SK-N-SH (cell line): Measurements from ENCODE around the gene MOB1B. TPM values are rescaled to one million over a fixed set of nuclear protein-coding genes. Genes with fewer than 3 reads are reported as not detected.

Source experiments
- CTCF ChIA-PET: fragments of 300-600, 350-600 bp; formaldehyde crosslinking; extraction: SDS; loops from one replicate; lab custom pipeline; 2021; lab: Yijun Ruan, JAX
- POLR2A ChIA-PET: fragments of 350-600 bp; sonication (Branson Sonifier 250); formaldehyde crosslinking; extraction: SDS; loops from one replicate; lab custom pipeline; 2020; ENCODE audit warnings: antibody characterized with exemption, inconsistent platforms; lab: Yijun Ruan, JAX
- DNase-seq: peaks from one replicate; pipeline ENCODE4 v3.0.0; 2012
- H2AFZ ChIP-seq: fragments of 200-600 bp; sonication (generic); 2 replicates; pipeline ENCODE4 v1.8.1; 2016; ENCODE audit warnings: antibody characterized with exemption, mild to moderate bottlenecking, low read depth
- H3F3A ChIP-seq: fragments of 200-600 bp; sonication (generic); replicated peaks from 2 replicates; pipeline ENCODE3; 2016; ENCODE audit warnings: antibody characterized with exemption, mild to moderate bottlenecking; ENCODE audit not compliant: insufficient read depth
- H3K27ac ChIP-seq, 2 experiments: fragments of 200-500 bp in 1 of 2; fragments of 200-600 bp in 1 of 2; sonication (Bioruptor generic) in 1 of 2; sonication (generic), shearing (Covaris generic) in 1 of 2; 2 replicates each; pipeline versions ENCODE4 v1.5.1 to v1.6.1; 2014 to 2016; ENCODE audit warnings: low read depth in 2 of 2, inconsistent platforms in 1 of 2, low read length in 1 of 2, mild to moderate bottlenecking in 1 of 2, mixed read lengths in 1 of 2
- H3K27me3 ChIP-seq: fragments of 200-600 bp; sonication (generic), shearing (Covaris generic); 2 replicates; pipeline ENCODE4 v1.6.1; 2016; ENCODE audit warnings: mixed run types; ENCODE audit not compliant: insufficient read depth
- H3K36me3 ChIP-seq, 2 experiments: fragments of 200-500 bp in 1 of 2; fragments of 200-600 bp in 1 of 2; sonication (Bioruptor generic) in 1 of 2; sonication (generic) in 1 of 2; replicated peaks in 1 of 2; 2 replicates each; pipeline versions ENCODE3 to v1.5.1; 2014 to 2016; ENCODE audit warnings: low read length in 1 of 2, mild to moderate bottlenecking in 1 of 2; ENCODE audit not compliant: insufficient read depth in 2 of 2, control insufficient read depth in 1 of 2
- H3K4me1 ChIP-seq, 2 experiments: fragments of 200-500 bp in 1 of 2; fragments of 200-600 bp in 1 of 2; sonication (Bioruptor generic) in 1 of 2; sonication (generic), shearing (Covaris generic) in 1 of 2; 2 replicates each; pipeline versions ENCODE4 v1.5.1 to v1.6.1; 2014 to 2016; ENCODE audit warnings: low read depth in 1 of 2, low read length in 1 of 2, mixed run types in 1 of 2; ENCODE audit not compliant: insufficient read depth in 2 of 2, control insufficient read depth in 1 of 2
- H3K4me2 ChIP-seq: fragments of 200-600 bp; sonication (generic), shearing (Covaris generic); 2 replicates; pipeline ENCODE4 v1.6.1; 2017; ENCODE audit warnings: mixed run types
- H3K4me3 ChIP-seq, 2 experiments: fragments of 200-500 bp in 1 of 2; fragments of 200-600 bp in 1 of 2; sonication (Bioruptor generic) in 1 of 2; sonication (generic), shearing (Covaris generic) in 1 of 2; 2 replicates each; pipeline versions ENCODE4 v1.5.1 to v1.8.1; 2014 to 2016; ENCODE audit warnings: low read depth in 2 of 2, inconsistent platforms in 1 of 2, low read length in 1 of 2, mild to moderate bottlenecking in 1 of 2, mixed read lengths in 1 of 2, moderate library complexity in 1 of 2
- H3K79me2 ChIP-seq: fragments of 200-600 bp; sonication (generic); 2 replicates; pipeline ENCODE4 v1.8.1; 2017; ENCODE audit warnings: mild to moderate bottlenecking; ENCODE audit not compliant: insufficient read depth
- H3K9ac ChIP-seq: fragments of 200-600 bp; sonication (generic); 2 replicates; pipeline ENCODE4 v1.6.1; 2017; ENCODE audit warnings: mixed run types
- H3K9me2 ChIP-seq: fragments of 200-600 bp; sonication (generic); 2 replicates; pipeline ENCODE4 v1.6.1; 2017; ENCODE audit warnings: mixed run types
- H3K9me3 ChIP-seq: fragments of 200-600 bp; sonication (generic); 2 replicates; pipeline ENCODE4 v1.6.1; 2017; ENCODE audit warnings: mixed run types, mild to moderate bottlenecking, moderate library complexity
- H4K20me1 ChIP-seq: fragments of 200-600 bp; sonication (generic); 2 replicates; pipeline ENCODE4 v1.6.1; 2017; ENCODE audit warnings: mild to moderate bottlenecking, mixed run types; ENCODE audit not compliant: insufficient read depth
- ELF1 ChIP-seq: IDR thresholded peaks from 2 replicates; pipeline ENCODE4 v1.4.0; 2012
- EP300 ChIP-seq, 2 experiments: IDR thresholded peaks; 2 replicates each; pipeline versions ENCODE4 v1.4.0 to v1.6.1; 2012; ENCODE audit warnings: borderline replicate concordance in 1 of 2, low read depth in 1 of 2, low read length in 1 of 2
- EZH2phosphoT487 ChIP-seq: fragments of 200-600 bp; sonication (generic); IDR thresholded peaks from 2 replicates; pipeline ENCODE4 v1.6.1; 2017; ENCODE audit warnings: low read depth, mixed run types, mild to moderate bottlenecking, antibody characterized with exemption, moderate library complexity, borderline replicate concordance
- GABPA ChIP-seq: IDR thresholded peaks from 2 replicates; pipeline ENCODE4 v1.4.0; 2012; ENCODE audit warnings: low read depth, mild to moderate bottlenecking
- GATA2 ChIP-seq: sonication (generic); formaldehyde crosslinking; IDR thresholded peaks from 2 replicates; pipeline ENCODE4 v1.5.0; 2020; ENCODE audit warnings: mild to moderate bottlenecking, missing genetic modification reagents
- JUND ChIP-seq: IDR thresholded peaks from 2 replicates; pipeline ENCODE4 v1.4.0; 2012
- NRF1 ChIP-seq: IDR thresholded peaks from 2 replicates; pipeline ENCODE4 v1.6.1; 2012; ENCODE audit warnings: low read depth, mild to moderate bottlenecking, low read length
- RCOR1 ChIP-seq: fragments of 150-350 bp; IDR thresholded peaks from 2 replicates; pipeline ENCODE4 v1.6.1; 2017; ENCODE audit warnings: antibody characterized with exemption, low read length
- RFX5 ChIP-seq: IDR thresholded peaks from 2 replicates; pipeline ENCODE4 v1.6.1; 2012; ENCODE audit warnings: mild to moderate bottlenecking, improper control_type of control experiment, low read length
- YY1 ChIP-seq: IDR thresholded peaks from 2 replicates; pipeline ENCODE4 v1.4.0; 2012; ENCODE audit warnings: low read depth, mild to moderate bottlenecking
- WGBS: methylation state at CpG from one replicate; pipeline ENCODE4 v1.1.6; 2017; ENCODE audit warnings: low lambda C conversion rate; 5-methylcytosine and 5-hydroxymethylcytosine counted together
- polyA plus RNA-seq, 3 experiments: library from polyadenylated mRNA; depleted of rRNA; stranded (reverse); fragments of >200 nt; gene quantifications; 2 replicates each; pipeline ENCODE4 v1.2.3, GENCODE V29; 2012
- TF ChIP-seq, protein P1 (sequence below): IDR thresholded peaks from 2 replicates; pipeline ENCODE4 v1.6.1; 2012; ENCODE audit warnings: mild to moderate bottlenecking, low read depth, low read length, moderate library complexity
- TF ChIP-seq, protein P2 (sequence below): IDR thresholded peaks from 2 replicates; pipeline ENCODE4; 2012
- TF ChIP-seq, protein P3 (sequence below): fragments of 150-350 bp; IDR thresholded peaks from 2 replicates; pipeline ENCODE4 v1.6.1; 2017; ENCODE audit warnings: antibody characterized with exemption, low read length, low read depth, borderline replicate concordance

Gene MOB1B
- polyA plus RNA-seq, 1 of the 3 experiments (the other 2 are of a cell fraction) = 2.9 TPM

DNA sequence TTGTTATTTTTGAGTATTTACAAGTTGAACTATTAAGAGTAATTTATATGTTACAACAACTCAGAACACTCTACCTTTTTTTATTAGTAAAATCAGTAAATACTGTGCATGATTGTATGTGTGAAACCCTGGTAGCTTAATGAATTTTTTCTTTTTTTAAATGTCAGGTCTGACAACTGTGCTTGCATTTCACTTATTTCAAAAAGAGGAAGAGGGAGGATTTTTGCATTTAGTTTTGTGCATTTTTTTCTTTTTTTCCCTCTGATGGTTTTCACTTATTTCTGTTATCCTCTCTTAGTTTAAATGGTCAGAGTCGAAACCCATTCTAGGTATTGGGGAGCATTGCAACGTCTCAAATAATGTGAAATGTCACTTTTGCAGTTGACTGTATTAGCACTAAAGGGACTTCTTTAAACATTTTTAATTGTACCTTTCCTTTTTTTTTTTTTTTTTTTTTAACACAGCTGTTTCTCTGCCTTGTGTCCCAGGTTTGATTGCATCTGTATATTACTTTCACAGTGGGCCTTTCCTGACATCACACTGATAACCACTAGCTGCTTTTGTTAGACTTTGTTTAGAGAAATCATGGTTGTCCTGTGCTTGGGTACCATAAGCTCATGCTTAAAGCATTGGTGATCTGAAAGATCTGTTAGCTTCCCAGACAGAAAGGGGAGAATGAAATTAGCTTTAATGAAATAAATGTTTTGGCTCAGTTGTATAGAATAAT lies 28.5 kb downstream of the MOB1B start:
- CTCF ChIA-PET = interaction anchor here (1.0 to 1.4 kb wide), 4 partner anchors 11 to 78 kb away, joined by 3 read pairs; partner anchors contain the start of gene MOB1B
- Histone ChIP-seq H3K27me3 (no peaks in the 10 kb centered on the region), H3K4me1 (peaks cover 5 to 11% of the 10 kb centered on the region in 2 experiments; a peak in 2 of 4 replicates), H3K79me2 (peaks cover 90% of the 10 kb centered on the region), H3K4me2 (no peak overlapping the region), H3K9me3 (no peaks in the 10 kb centered on the region), H2AFZ (no peak overlapping the region)
- peak; percentile 52 for DNase-seq
- POLR2A ChIA-PET = no interaction called here
- WGBS = 58% methylated on average over 2 of the region's 2 CpGs
- peak; percentile 43 for TF ChIP-seq GATA2 (CRISPR knock-in tag)
- TF ChIP-seq, protein P1, sequence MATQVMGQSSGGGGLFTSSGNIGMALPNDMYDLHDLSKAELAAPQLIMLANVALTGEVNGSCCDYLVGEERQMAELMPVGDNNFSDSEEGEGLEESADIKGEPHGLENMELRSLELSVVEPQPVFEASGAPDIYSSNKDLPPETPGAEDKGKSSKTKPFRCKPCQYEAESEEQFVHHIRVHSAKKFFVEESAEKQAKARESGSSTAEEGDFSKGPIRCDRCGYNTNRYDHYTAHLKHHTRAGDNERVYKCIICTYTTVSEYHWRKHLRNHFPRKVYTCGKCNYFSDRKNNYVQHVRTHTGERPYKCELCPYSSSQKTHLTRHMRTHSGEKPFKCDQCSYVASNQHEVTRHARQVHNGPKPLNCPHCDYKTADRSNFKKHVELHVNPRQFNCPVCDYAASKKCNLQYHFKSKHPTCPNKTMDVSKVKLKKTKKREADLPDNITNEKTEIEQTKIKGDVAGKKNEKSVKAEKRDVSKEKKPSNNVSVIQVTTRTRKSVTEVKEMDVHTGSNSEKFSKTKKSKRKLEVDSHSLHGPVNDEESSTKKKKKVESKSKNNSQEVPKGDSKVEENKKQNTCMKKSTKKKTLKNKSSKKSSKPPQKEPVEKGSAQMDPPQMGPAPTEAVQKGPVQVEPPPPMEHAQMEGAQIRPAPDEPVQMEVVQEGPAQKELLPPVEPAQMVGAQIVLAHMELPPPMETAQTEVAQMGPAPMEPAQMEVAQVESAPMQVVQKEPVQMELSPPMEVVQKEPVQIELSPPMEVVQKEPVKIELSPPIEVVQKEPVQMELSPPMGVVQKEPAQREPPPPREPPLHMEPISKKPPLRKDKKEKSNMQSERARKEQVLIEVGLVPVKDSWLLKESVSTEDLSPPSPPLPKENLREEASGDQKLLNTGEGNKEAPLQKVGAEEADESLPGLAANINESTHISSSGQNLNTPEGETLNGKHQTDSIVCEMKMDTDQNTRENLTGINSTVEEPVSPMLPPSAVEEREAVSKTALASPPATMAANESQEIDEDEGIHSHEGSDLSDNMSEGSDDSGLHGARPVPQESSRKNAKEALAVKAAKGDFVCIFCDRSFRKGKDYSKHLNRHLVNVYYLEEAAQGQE = no peak
- TF ChIP-seq, all 33 proteins: peak for 1
- H3K36me3 ChIP-seq = no peaks in the 10 kb centered on the region
- no peaks in the 10 kb centered on the region for H3K9me2 ChIP-seq
- H3F3A ChIP-seq = peaks cover 2% of the 10 kb centered on the region
- 0 out of 2 replicates have a peak, but pooled peaks cover 6% of the 10 kb centered on the region for H4K20me1 ChIP-seq
- no peak overlapping the region for H3K4me3 ChIP-seq
- no peak overlapping the region for H3K9ac ChIP-seq
- peak overlapping the region; percentile 7 to 76; a peak in 2 of 4 replicates for H3K27ac ChIP-seq

DNA sequence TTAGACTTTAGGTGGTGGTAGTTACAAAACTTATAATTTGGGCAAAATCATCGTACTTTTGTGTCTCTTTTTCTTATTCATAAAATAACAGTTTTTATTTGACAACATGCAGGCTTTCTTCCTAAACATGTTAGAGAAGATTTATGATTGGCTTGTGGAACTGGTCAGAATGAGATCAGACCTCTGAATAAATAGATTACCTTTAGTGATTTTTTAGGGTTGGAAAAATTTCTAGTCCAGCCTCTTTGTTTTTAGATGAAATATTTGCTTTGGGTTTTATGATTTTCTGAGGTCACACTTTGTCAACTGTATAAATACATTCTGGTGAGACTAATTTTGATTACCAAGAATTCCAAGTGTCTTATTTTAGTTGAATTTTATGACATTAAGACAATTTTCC lies 29.2 kb downstream of the MOB1B start:
- Histone ChIP-seq H3K9me3 (no peaks in the 10 kb centered on the region), H3K9me2 (no peaks in the 10 kb centered on the region), H3K27ac (peak overlapping the region in 1 of 2 experiments; percentile 76; a peak in 2 of 4 replicates), H3K4me2 (no peak overlapping the region), H2AFZ (no peak overlapping the region), H3K27me3 (no peaks in the 10 kb centered on the region), H3F3A (peaks cover 2% of the 10 kb centered on the region), H4K20me1 (0 out of 2 replicates have a peak, but pooled peaks cover 3% of the 10 kb centered on the region), H3K9ac (no peak overlapping the region), H3K4me1 (peaks cover 5 to 11% of the 10 kb centered on the region in 2 experiments; a peak in 2 of 4 replicates), H3K36me3 (no peaks in the 10 kb centered on the region), H3K4me3 (no peak overlapping the region), H3K79me2 (peaks cover 88% of the 10 kb centered on the region)
- DNase-seq = no peak
- CTCF ChIA-PET = interaction anchor here (1.0 to 1.4 kb wide), 2 partner anchors 11 to 29 kb away, joined by 3 read pairs; partner anchors contain the start of gene MOB1B
- WGBS = 91% methylated on average over 1 of the region's 1 CpG
- TF ChIP-seq EZH2phosphoT487 = no peak
- no peak for TF ChIP-seq JUND
- TF ChIP-seq, protein P2, sequence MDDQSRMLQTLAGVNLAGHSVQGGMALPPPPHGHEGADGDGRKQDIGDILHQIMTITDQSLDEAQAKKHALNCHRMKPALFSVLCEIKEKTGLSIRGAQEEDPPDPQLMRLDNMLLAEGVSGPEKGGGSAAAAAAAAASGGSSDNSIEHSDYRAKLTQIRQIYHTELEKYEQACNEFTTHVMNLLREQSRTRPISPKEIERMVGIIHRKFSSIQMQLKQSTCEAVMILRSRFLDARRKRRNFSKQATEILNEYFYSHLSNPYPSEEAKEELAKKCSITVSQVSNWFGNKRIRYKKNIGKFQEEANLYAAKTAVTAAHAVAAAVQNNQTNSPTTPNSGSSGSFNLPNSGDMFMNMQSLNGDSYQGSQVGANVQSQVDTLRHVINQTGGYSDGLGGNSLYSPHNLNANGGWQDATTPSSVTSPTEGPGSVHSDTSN = no peak
- TF ChIP-seq RFX5 = no peak
- no peak for TF ChIP-seq EP300 (IDR thresholded peaks at IDR 0.05; ENCODE audit: borderline replicate concordance in 1 of 2, low read depth in 1 of 2, low read length in 1 of 2)
- TF ChIP-seq, protein P3, sequence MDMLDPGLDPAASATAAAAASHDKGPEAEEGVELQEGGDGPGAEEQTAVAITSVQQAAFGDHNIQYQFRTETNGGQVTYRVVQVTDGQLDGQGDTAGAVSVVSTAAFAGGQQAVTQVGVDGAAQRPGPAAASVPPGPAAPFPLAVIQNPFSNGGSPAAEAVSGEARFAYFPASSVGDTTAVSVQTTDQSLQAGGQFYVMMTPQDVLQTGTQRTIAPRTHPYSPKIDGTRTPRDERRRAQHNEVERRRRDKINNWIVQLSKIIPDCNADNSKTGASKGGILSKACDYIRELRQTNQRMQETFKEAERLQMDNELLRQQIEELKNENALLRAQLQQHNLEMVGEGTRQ = no peak
- TF ChIP-seq YY1 = no peak
- TF ChIP-seq RCOR1 = no peak
- TF ChIP-seq GABPA = no peak
- TF ChIP-seq NRF1 = no peak
- TF ChIP-seq ELF1 = no peak
- POLR2A ChIA-PET = no interaction called here
